GM12873 (cell line): ENCODE results near the gene COQ8A.

Experiments used
- CTCF ChIP-seq: IDR thresholded peaks from 2 replicates; pipeline ENCODE4 v1.5.1; 2012; ENCODE audit warnings: low read depth, mild to moderate bottlenecking, moderate library complexity, low read length, control low read depth; ENCODE audit not compliant: insufficient read depth; ENCODE audit errors: missing control alignments

COQ8A gene

GRCh38 chr1:226934483-226935237, 5.4 kb upstream of the COQ8A start:
- TF ChIP-seq CTCF = no peak

- TF ChIP-seq CTCF = no peak
These were observed 2.0 kb upstream of the COQ8A start for GRCh38 chr1:226937940-226938725.

GRCh38 chr1:226938903-226939437, 1.1 kb upstream of the COQ8A start:
- no peak for TF ChIP-seq CTCF

GRCh38 chr1:226939438-226940028, 561 bp upstream of the COQ8A start:
- no peak for TF ChIP-seq CTCF

GRCh38 chr1:226940806-226941067, 643 bp downstream of the COQ8A start:
- no peak for TF ChIP-seq CTCF

GRCh38 chr1:226942392-226942791, 2.3 kb downstream of the COQ8A start:
- TF ChIP-seq CTCF = no peak

GRCh38 chr1:226943156-226943555, 3.1 kb downstream of the COQ8A start:
- TF ChIP-seq CTCF = no peak
